Right lobe of liver (tissue), 6 donors: ENCODE results near the gene PCBD2. TPM values are rescaled to one million over a fixed set of nuclear protein-coding genes. Genes with fewer than 3 reads are reported as not detected.
"Not testable (repeated sequence)": the region's sequence is repeated elsewhere in the genome, so short reads cannot be mapped to it uniquely, and the experiment has no call there.

Experiments used
- ATAC-seq, 4 donors: fragments of 200-7000 bp; cut with Tn5 transposase; one replicate each; pipeline ENCODE4 v1.9.1; 2020; ENCODE audit warnings: mild to moderate bottlenecking in 4 of 4, moderate library complexity in 4 of 4
- DNase-seq, 3 donors: peaks; one replicate each; pipeline ENCODE4 v3.0.0-alpha.2; 2020
- H3K27ac ChIP-seq, 3 donors: fragments of 200-600 bp; one replicate each; pipeline ENCODE4 v1.8.0; 2022
- H3K27me3 ChIP-seq, 2 donors: fragments of 200-600 bp; one replicate each; pipeline ENCODE4 v1.8.0; 2022
- H3K36me3 ChIP-seq, 4 donors: fragments of 200-600 bp; sonication (generic) in 1 of 4; one replicate each; pipeline versions ENCODE4 v1.5.1 to v1.8.0; 2017 to 2022; ENCODE audit warnings: control low read depth in 1 of 4
- H3K4me1 ChIP-seq, 4 donors: fragments of 200-600 bp; sonication (generic) in 1 of 4; one replicate each; pipeline versions ENCODE4 v1.5.1 to v1.8.0; 2017 to 2022; ENCODE audit warnings: control low read depth in 1 of 4
- H3K4me3 ChIP-seq, 3 donors: fragments of 200-600 bp; one replicate each; pipeline ENCODE4 v1.8.0; 2022
- H3K9me3 ChIP-seq, 4 donors: fragments of 200-600 bp; sonication (generic) in 1 of 4; one replicate each; pipeline versions ENCODE4 v1.5.1 to v1.8.0; 2017 to 2022; ENCODE audit warnings: control low read depth in 1 of 4
- CTCF ChIP-seq, 4 donors: fragments of 200-600 bp in 3 of 4; fragments of 450-650 bp in 1 of 4; IDR thresholded peaks; one replicate each; pipeline versions ENCODE4 v1.5.1 to v1.8.0; 2016 to 2022; ENCODE audit warnings: antibody characterized with exemption in 4 of 4, mild to moderate bottlenecking in 2 of 4
- POLR2A ChIP-seq: fragments of 450-650 bp; IDR thresholded peaks from one replicate; pipeline ENCODE4 v1.6.1; 2017; ENCODE audit warnings: antibody characterized with exemption, mild to moderate bottlenecking
- WGBS: methylation state at CpG from one replicate; pipeline ENCODE4 v1.1.6; 2018; ENCODE audit warnings: low coverage, low lambda C conversion rate; ENCODE audit not compliant: insufficient coverage; ENCODE audit errors: missing lambda C conversion rate; 5-methylcytosine and 5-hydroxymethylcytosine counted together
- intact Hi-C, 2 donors: fragments of 100-400 bp; cut with DNase I; formaldehyde crosslinking; loops; one replicate each; pipeline versions ENCODE4 v1.11.2 to v1.14.1; 2022
- total RNA-seq, 6 experiments: library from RNA; depleted of rRNA in 2 of 6; stranded (reverse); fragments of >200 nt in 2 of 6; fragmentation: NEBNext Ultra II Directional in 3 of 6; extraction: Animal tissue kit (Norgen Biotek cat#: 25700) in 3 of 6; gene quantifications; one replicate each; pipeline versions ENCODE4 v1.1.0 to v1.2.4, GENCODE V29; 2016 to 2023
- donor health status: DM: no; HTN: yes; CAD: no.
- donor health status: DM: no; HTN: no; CAD: no.
- donor health status: DM: no; HTN: no; CAD: no.
- donor health status: DM: no; HTN: yes; CAD: no.
- donor health status: DM: no; HTN: yes; CAD: no.

The PCBD2 gene
- total RNA-seq, 6 experiments from 2014 or later = 4.9 to 11.9 (median 10.8) TPM

- Histone ChIP-seq H3K36me3 (no peaks in the 10 kb centered on the region), H3K4me1 (no peaks in the 10 kb centered on the region), H3K9me3 (no peaks in the 10 kb centered on the region), H3K4me3 (no peak overlapping the region), H3K27ac (no peak overlapping the region), H3K27me3 (no peaks in the 10 kb centered on the region)
- TF ChIP-seq CTCF (IDR thresholded peaks at IDR 0.05) (no peak), POLR2A (no peak)
- no peak for ATAC-seq
- intact Hi-C loops = no loop called here
- DNase-seq = no peak
- 93% methylated on average over 3 of the region's 3 CpGs for WGBS
Measured at GRCh38 chr5:134989266-134989830, 84.4 kb downstream of the PCBD2 start.

- H3K9me3 ChIP-seq, DNase-seq, H3K4me3 ChIP-seq, H3K4me1 ChIP-seq, ATAC-seq, intact Hi-C loops, H3K36me3 ChIP-seq, H3K27me3 ChIP-seq, H3K27ac ChIP-seq: not testable (repeated sequence)
- WGBS = 79% methylated on average over 4 of the region's 5 CpGs
Measured at GRCh38 chr5:134990183-134990582, 85.3 kb downstream of the PCBD2 start.

- 83% methylated on average over 4 of the region's 5 CpGs for WGBS
- TF ChIP-seq POLR2A (no peak), CTCF (IDR thresholded peaks at IDR 0.05) (no peak)
- Histone ChIP-seq H3K4me3 (no peak overlapping the region), H3K27me3 (no peaks in the 10 kb centered on the region), H3K36me3 (no peaks in the 10 kb centered on the region), H3K4me1 (no peaks in the 10 kb centered on the region), H3K27ac (no peak overlapping the region), H3K9me3 (no peaks in the 10 kb centered on the region)
- ATAC-seq = no peak
- intact Hi-C loops = no loop called here
- DNase-seq = no peak
Measured at GRCh38 chr5:134992148-134992547, 87.2 kb downstream of the PCBD2 start.

- intact Hi-C loops = no loop called here
- Histone ChIP-seq H3K4me1 (no peaks in the 10 kb centered on the region), H3K36me3 (no peaks in the 10 kb centered on the region), H3K27ac (no peak overlapping the region), H3K27me3 (no peaks in the 10 kb centered on the region), H3K9me3 (no peaks in the 10 kb centered on the region), H3K4me3 (no peak overlapping the region)
- ATAC-seq (no peak), DNase-seq (no peak)
- TF ChIP-seq CTCF (IDR thresholded peaks at IDR 0.05) (no peak), POLR2A (no peak)
- 81% methylated on average over 2 of the region's 2 CpGs for whole genome bisulfite sequencing
Measured at GRCh38 chr5:134993161-134993560, 88.2 kb downstream of the PCBD2 start.

- H3K36me3 ChIP-seq = no peaks in the 10 kb centered on the region
- intact Hi-C loops = no loop called here
- TF ChIP-seq POLR2A (no peak), CTCF (IDR thresholded peaks at IDR 0.05) (no peak)
- ATAC-seq = no peak
- H3K9me3 ChIP-seq = no peaks in the 10 kb centered on the region
- DNase-seq = no peak
- H3K4me3 ChIP-seq = no peak overlapping the region
- no peak overlapping the region for H3K27ac ChIP-seq
- H3K4me1 ChIP-seq = no peaks in the 10 kb centered on the region
- no peaks in the 10 kb centered on the region for H3K27me3 ChIP-seq
- WGBS = 51% methylated on average over 2 of the region's 2 CpGs
Measured at GRCh38 chr5:134994560-134995156, 89.7 kb downstream of the PCBD2 start.
